Adrenal gland (tissue), 12 donors: ENCODE results near the gene DLG2. TPM values are rescaled to one million over a fixed set of nuclear protein-coding genes. Genes with fewer than 3 reads are reported as not detected.

Experiments
- DNase-seq, 7 donors: peaks; one replicate each; pipeline ENCODE4 v3.0.0-alpha.2; 2019 to 2020
- H3K27ac ChIP-seq, 5 donors: fragments of 200-600 bp; sonication (generic) in 4 of 5; 1 replicate in 3 of 5; 2 replicates in 2 of 5; pipeline versions ENCODE4 v1.5.1 to v1.8.0; 2016 to 2020; ENCODE audit warnings: mild to moderate bottlenecking in 1 of 5
- H3K27me3 ChIP-seq: fragments of 200-600 bp; 2 replicates; pipeline ENCODE4 v1.8.0; 2021
- H3K36me3 ChIP-seq, 2 donors: fragments of 200-600 bp; replicated peaks in 1 of 2; 1 replicate in 1 of 2; 2 replicates in 1 of 2; pipeline versions ENCODE4 v1.5.1 to v1.8.0; 2018 to 2022
- H3K4me1 ChIP-seq, 2 donors: fragments of 200-600 bp; replicated peaks in 1 of 2; 1 replicate in 1 of 2; 2 replicates in 1 of 2; pipeline versions ENCODE4 v1.5.1 to v1.8.0; 2018 to 2021
- H3K4me3 ChIP-seq, 4 donors: fragments of 200-600 bp; sonication (generic) in 3 of 4; one replicate each; pipeline ENCODE4 v1.5.1; 2016 to 2018
- H3K9me3 ChIP-seq, 3 donors: fragments of 200-600 bp; sonication (generic) in 1 of 3; replicated peaks in 1 of 3; 1 replicate in 2 of 3; 2 replicates in 1 of 3; pipeline versions ENCODE4 v1.5.1 to v1.8.0; 2016 to 2021
- POLR2A ChIP-seq, 2 donors: fragments of 450-650 bp; IDR thresholded peaks; one replicate each; pipeline ENCODE4 v1.6.1; 2017; ENCODE audit warnings: antibody characterized with exemption in 2 of 2, mild to moderate bottlenecking in 2 of 2, moderate library complexity in 1 of 2
- WGBS, 4 donors: extraction: QIAGEN DNeasy Blood & Tissue Kit in 2 of 4; methylation state at CpG; one replicate each; pipeline versions ENCODE4 v1.1.5 to v1.1.7; 2013 to 2017; 5-methylcytosine and 5-hydroxymethylcytosine counted together
- intact Hi-C, 2 donors: fragments of 100-400 bp; cut with DNase I; formaldehyde crosslinking; loops; one replicate each; pipeline versions ENCODE4 v1.14.1 to v1.15.0; 2022 to 2023
- polyA plus RNA-seq, 3 donors: library from polyadenylated mRNA; stranded (reverse); fragments of 200-250 nt in 2 of 3; fragments of 350-450 nt in 1 of 3; fragmentation: Illumina TruSeq in 1 of 3; extraction: RNeasy Lipid Tissue Mini Kit (QIAGEN cat#74804) in 1 of 3; gene quantifications; one replicate each; pipeline ENCODE4 v1.2.3, GENCODE V29; 2013 to 2014
- total RNA-seq, 9 donors: library from RNA; depleted of rRNA in 4 of 9; stranded (reverse); fragments of >200 nt in 4 of 9; fragments of 120-200 nt in 1 of 9; fragmentation: NEBNext Ultra II Directional in 1 of 9; extraction: Animal tissue kit (Norgen Biotek cat#: 25700) in 1 of 9; gene quantifications; one replicate each; pipeline versions ENCODE4 v1.1.0 to v1.2.4, GENCODE V29; 2013 to 2023
- TF ChIP-seq, protein P1 (sequence below), 6 experiments: fragments of 450-650 bp in 4 of 6; fragments of 200-600 bp in 2 of 6; sonication (generic) in 1 of 6; IDR thresholded peaks; 1 replicate in 5 of 6; 2 replicates in 1 of 6; pipeline versions ENCODE4 v1.5.1 to v1.8.0; 2016 to 2021; ENCODE audit warnings: antibody characterized with exemption in 6 of 6, mild to moderate bottlenecking in 2 of 6, moderate library complexity in 1 of 6
- donor health status: healthy with polysubstance abuse.
- donor health status: Bipolar disorder and iron deficiency.
- donor health status: DM: yes; HTN: yes; CAD: no.
- donor health status: DM: no; HTN: no; CAD: no.
- donor health status: DM: no; HTN: no; CAD: no.
- donor health status: DM: yes; HTN: yes; CAD: no.

Gene DLG2
- total and polyA plus RNA-seq, 12 donors = 8.3 to 101 (median 37.5) TPM

GRCh38 chr11:84157639-84158038, 1469.5 kb downstream of the DLG2 start:
- Histone ChIP-seq H3K27ac (no peak overlapping the region), H3K27me3 (no peaks in the 10 kb centered on the region), H3K4me3 (no peak overlapping the region), H3K4me1 (no peaks in the 10 kb centered on the region), H3K9me3 (no peaks in the 10 kb centered on the region), H3K36me3 (no peaks in the 10 kb centered on the region)
- intact Hi-C loops = no loop called here
- TF ChIP-seq POLR2A (IDR thresholded peaks at IDR 0.05) = no peak
- TF ChIP-seq, protein P1, sequence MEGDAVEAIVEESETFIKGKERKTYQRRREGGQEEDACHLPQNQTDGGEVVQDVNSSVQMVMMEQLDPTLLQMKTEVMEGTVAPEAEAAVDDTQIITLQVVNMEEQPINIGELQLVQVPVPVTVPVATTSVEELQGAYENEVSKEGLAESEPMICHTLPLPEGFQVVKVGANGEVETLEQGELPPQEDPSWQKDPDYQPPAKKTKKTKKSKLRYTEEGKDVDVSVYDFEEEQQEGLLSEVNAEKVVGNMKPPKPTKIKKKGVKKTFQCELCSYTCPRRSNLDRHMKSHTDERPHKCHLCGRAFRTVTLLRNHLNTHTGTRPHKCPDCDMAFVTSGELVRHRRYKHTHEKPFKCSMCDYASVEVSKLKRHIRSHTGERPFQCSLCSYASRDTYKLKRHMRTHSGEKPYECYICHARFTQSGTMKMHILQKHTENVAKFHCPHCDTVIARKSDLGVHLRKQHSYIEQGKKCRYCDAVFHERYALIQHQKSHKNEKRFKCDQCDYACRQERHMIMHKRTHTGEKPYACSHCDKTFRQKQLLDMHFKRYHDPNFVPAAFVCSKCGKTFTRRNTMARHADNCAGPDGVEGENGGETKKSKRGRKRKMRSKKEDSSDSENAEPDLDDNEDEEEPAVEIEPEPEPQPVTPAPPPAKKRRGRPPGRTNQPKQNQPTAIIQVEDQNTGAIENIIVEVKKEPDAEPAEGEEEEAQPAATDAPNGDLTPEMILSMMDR (IDR thresholded peaks at IDR 0.05) = no peak
- 86 to 93% (median 92%) methylated on average over 3 of the region's 3 CpGs for WGBS, 4 donors
- DNase-seq = no peak

GRCh38 chr11:84146826-84147225, 1480.3 kb downstream of the DLG2 start:
- no peaks in the 10 kb centered on the region for H3K9me3 ChIP-seq
- H3K4me1 ChIP-seq = no peaks in the 10 kb centered on the region
- no peak overlapping the region for H3K4me3 ChIP-seq
- no peaks in the 10 kb centered on the region for H3K27me3 ChIP-seq
- 80 to 94% (median 90%) methylated on average over 2 of the region's 2 CpGs for WGBS, 4 donors
- TF ChIP-seq POLR2A (IDR thresholded peaks at IDR 0.05) = no peak
- TF ChIP-seq, protein P1 (IDR thresholded peaks at IDR 0.05) = no peak
- intact Hi-C loops = no loop called here
- no peak overlapping the region for H3K27ac ChIP-seq
- DNase-seq = no peak
- H3K36me3 ChIP-seq = no peaks in the 10 kb centered on the region

DNA sequence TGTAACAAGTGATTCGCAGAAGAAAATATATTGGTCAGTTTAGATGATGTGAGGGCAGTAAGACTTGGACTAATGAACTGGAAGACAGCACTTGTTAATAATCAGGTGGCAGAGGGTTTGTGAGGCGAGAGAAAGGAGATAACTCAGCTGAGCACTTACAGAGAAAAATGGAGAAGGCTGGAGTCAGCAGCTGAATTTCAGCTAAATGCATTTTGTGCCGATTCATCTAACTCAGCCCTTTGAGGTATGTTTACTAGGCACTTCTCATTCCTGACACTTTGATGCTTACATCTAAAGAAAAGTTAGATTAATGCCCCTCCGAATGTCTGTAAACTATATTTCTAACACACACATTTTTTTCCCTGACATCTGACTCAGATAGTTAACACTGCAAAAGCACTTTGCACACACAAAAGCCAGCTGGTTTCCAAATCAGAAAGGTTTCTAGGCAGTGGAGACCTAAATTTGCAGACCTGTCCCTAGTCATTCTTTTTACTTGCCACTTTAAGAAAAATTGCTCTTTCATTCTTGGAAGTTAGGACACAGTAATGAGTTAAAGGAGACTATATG, 1481.4 kb downstream of the DLG2 start:
- H3K27ac ChIP-seq = no peak overlapping the region
- intact Hi-C loops = no loop called here
- no peaks in the 10 kb centered on the region for H3K36me3 ChIP-seq
- no peak for DNase-seq
- TF ChIP-seq POLR2A (IDR thresholded peaks at IDR 0.05) = no peak
- TF ChIP-seq, protein P1 (IDR thresholded peaks at IDR 0.05) = no peak
- H3K27me3 ChIP-seq = no peaks in the 10 kb centered on the region
- H3K4me1 ChIP-seq = no peaks in the 10 kb centered on the region
- H3K9me3 ChIP-seq = no peaks in the 10 kb centered on the region
- no peak overlapping the region for H3K4me3 ChIP-seq
- WGBS, 4 donors = 62 to 74% (median 69%) methylated on average over 4 of the region's 4 CpGs

DNA sequence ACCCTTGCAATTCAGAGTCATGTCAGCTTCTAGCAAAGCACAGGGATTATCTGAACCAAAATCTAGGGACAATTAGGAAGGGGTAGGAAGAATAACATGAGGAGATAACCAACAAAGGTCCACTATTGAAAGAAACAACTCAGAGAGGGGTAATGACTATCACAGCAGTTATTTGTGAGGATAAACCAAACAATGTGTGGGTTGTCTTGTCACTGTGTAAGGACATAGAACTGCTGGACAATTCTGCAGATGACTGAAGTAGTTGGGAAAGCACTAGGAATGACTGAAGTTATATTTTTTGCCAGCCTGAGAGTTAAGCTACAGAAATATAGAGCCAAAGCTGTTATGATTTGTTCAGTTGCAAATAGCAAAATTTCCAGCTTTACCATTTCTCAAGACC, 1482.6 kb downstream of the DLG2 start:
- Histone ChIP-seq H3K27ac (no peak overlapping the region), H3K9me3 (no peaks in the 10 kb centered on the region), H3K36me3 (no peaks in the 10 kb centered on the region), H3K4me3 (no peak overlapping the region), H3K27me3 (no peaks in the 10 kb centered on the region), H3K4me1 (no peaks in the 10 kb centered on the region)
- no peak for DNase-seq
- TF ChIP-seq POLR2A (IDR thresholded peaks at IDR 0.05) = no peak
- TF ChIP-seq, protein P1 (IDR thresholded peaks at IDR 0.05) = no peak
- intact Hi-C loops = no loop called here
